ENCODE results near the gene CCDC71.

DNA sequence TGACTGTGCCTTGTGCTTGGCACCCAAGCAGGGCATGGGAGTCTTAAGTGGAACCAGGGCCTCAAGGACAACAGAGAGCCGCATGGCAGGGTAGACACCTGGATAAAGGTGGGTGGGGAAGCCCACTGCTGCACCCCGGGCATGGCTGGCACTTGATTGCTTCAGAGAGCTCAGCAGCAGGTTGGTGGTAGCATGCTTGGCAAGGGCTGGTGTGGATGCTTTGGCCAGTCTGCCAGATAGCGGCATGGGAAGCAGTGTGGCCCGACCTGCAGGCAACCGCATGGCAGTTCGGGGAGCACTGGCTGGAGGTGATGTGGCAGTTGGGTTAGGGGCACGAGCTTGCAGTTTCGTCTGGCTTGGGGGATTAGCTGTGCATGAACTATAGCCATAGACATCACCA lies 2.5 kb downstream of the CCDC71 start:
- TF ChIP-seq, protein P1, sequence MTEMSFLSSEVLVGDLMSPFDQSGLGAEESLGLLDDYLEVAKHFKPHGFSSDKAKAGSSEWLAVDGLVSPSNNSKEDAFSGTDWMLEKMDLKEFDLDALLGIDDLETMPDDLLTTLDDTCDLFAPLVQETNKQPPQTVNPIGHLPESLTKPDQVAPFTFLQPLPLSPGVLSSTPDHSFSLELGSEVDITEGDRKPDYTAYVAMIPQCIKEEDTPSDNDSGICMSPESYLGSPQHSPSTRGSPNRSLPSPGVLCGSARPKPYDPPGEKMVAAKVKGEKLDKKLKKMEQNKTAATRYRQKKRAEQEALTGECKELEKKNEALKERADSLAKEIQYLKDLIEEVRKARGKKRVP (CRISPR knock-in tag; IDR thresholded peaks at IDR 0.05): no peak
- TF ChIP-seq GTF2F1 (IDR thresholded peaks at IDR 0.05; ENCODE audit: low read length): no peak

All from HepG2 (cell line).